Muscle of arm (tissue), 12 donors: Measurements from ENCODE around the gene SLC5A10. TPM values are rescaled to one million over a fixed set of nuclear protein-coding genes. Genes with fewer than 3 reads are reported as not detected.

Source experiments
- DNase-seq: peaks from one replicate; pipeline ENCODE4 v3.0.0-alpha.2; 2013
- polyA plus RNA-seq, 12 donors: library from polyadenylated mRNA; unstranded; fragments of 120-200 nt; gene quantifications; one replicate each; pipeline ENCODE4 v1.2.1, GENCODE V29; 2013; ENCODE audit not compliant: insufficient read length in 12 of 12

SLC5A10 gene
- polyA plus RNA-seq, 12 donors: 0.05 to 0.29 (median 0.12) TPM; not detected in 5

DNA sequence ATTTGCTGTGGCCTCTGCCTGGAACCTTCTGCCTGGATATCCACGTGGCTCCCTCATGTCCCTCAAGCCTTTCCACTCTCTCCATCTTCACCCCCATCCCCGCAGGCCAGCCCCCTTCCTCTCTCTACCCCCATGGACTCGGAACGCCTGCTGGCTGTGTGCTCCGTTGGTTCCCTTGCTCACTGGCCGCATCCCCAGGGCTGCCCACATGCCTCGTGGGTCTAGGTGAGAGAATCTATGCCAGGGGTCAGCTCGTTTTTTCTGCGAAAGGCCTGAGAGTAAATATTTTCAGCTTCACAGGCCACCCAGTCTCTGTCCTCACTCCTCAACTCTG, 12.0 kb downstream of the SLC5A10 start:
- DNase-seq: no peak

DNA sequence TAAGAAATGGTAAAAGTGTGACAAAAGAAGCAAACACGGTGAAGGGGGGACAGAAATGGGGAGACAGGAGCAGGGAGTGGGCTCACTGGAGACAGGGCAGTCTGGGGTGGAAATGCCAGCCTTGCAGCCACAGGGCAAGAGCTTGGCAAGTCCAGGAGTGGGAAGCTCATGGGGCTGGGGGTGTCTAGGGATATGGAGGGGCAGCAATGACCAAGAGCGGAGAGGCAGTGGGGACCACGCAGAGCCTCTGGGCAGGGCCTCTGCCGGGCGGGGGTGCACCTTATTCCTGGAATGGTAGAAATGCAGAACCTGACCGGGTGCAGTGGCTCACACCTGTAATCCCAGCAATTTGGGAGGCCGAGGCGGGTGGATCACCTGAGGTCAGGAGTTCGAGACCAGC, 12.6 kb downstream of the SLC5A10 start:
- DNase-seq: no peak

DNA sequence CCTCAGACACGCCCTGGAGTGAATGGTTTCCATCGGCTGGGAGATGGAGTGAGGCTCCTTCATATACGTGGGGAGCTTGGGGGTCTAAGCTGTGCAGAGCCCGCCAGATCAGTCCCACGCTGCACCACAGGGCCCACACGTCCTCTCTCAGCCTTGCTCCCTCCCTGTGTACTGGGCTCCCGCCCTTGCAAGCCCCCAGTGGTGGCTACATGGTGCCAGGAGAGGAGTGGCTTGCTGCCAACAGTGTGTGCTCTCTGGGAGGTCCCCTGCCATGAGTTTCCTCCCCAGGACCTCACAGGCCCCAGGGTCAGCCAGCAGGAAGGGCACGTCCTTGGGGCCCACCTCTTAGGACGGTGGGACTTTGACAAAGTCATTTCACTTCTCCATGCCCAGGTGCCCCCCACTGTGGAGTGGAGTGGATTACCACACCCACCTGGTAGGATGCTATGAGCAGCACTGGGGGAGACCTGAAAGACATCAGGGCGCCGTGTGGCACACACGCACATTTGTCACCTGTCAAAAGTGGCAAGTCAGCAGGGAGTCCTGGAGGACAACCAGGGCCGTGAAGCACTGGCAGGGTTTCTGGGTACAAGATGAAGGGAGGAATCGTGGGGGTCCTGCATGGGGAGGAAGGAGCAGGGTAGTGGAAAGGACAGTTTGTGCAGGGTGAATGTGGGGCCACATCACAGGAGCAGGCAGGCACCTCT, 13.7 kb downstream of the SLC5A10 start:
- no peak for DNase-seq

DNA sequence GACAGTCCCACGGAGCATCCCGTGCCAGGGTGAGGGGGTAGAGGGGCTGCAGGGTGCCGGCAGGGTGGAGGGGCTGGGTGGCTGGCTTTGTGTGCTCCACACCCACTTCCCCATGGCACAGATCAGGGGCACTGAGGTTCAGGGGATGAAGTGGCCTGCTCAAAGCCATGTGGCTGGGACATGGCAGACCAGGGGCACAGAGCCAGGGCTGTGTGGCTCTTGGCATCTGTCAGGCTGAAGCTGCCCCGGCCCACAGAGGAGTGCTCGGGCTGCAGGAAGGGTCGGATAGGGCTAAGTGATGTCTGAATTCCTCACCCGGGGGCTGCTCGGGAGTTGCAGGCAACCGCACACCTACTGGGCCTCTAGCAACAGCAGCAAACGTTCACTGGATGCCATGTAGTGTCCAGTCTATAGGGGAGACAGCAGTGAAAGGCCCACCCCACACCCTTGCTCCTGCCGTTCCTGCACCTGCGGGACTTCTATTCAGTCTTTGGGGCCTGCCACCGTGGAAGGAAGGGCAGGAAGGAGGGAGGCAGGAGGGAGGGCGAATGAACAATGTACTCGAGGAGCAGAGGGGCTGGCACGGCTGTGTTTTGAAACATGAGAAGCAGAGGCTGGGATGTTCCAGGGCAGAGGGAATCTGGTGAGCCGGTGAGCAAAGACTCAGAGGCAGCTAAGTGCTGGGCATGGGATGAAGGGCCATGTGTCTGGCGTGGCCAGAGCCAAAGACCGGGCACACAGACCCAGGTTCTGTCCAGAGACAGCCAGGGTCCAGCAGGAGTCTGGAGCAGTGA, 15.1 kb downstream of the SLC5A10 start:
- DNase-seq: no peak

DNA sequence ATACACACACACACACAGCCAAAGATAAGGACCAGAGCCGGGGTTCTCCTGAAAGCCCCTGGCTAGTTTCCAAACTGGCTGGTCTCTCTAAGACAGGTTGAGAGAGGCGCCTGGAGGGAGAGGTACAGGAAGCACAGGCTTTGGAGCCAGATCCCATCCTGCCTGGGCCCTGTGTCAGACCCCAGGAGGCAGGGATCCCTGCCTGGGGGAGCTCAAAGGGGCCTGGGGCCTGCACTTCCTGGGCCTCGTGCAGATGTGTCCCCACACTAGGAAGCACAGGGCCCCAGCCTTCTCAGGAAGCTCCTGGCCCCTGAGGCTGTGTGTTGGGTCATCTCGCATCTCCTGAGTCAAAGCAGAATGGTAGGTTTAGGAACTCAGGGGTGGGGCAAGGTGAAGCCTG, 16.0 kb downstream of the SLC5A10 start:
- DNase-seq: no peak

DNA sequence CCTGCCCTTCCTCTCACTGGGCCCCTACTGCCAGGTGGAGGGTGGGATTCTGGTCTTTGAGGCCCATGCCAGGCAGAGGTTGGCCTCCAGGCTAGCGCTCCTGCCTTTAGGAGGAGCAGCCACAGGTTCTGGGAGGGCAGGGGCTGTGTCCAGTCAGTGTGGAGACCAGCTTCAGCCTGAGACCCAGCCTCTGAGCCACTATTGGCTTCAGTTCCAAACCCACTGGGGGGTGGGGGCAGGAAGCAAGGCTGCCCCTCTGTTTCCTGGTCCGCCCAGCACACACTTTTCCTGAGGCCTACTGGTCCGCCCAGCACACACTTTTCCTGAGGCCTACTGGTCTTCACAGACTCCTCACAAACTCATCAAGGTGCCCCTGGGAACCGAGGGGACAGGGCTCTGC, 16.4 kb downstream of the SLC5A10 start:
- DNase-seq: no peak

DNA sequence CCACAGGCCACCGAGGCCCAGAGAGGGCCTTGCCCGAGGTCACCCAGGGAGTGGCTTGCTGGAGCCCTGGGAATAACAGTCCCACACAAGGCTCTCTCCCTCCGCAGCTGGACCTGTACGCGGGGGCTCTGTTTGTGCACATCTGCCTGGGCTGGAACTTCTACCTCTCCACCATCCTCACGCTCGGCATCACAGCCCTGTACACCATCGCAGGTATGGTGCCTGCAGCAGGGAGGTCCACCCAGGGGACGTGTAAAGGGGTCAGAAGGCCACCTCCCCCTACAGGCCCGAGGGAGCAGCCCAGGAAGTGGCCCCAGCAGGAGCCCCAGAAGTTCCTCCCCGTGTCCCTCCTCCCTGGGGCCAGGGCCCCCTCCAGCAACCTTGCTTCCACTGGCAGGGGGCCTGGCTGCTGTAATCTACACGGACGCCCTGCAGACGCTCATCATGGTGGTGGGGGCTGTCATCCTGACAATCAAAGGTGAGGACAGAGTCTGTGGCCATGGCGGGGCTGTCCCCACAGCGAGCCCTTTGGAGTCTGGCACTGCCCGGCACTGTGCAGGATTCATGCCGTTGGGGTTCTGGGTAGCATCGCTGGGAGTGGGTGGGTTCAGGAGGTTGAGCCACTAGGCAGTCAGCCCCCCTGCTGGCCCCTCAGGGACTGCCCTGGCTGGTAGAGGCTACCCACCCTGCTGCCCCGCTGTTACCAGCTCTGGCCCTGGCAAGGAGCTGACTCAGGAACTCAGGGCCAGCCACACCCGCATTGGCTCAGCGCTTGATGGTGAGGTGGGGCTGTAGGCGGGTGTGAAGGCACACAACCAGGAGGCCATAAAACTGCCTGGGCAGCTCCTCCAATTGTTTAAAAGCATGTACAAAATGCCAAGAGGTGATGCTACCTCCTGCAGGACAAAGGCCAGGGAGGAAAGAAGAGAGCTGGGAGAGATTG, 17.3 kb downstream of the SLC5A10 start:
- DNase-seq: no peak

DNA sequence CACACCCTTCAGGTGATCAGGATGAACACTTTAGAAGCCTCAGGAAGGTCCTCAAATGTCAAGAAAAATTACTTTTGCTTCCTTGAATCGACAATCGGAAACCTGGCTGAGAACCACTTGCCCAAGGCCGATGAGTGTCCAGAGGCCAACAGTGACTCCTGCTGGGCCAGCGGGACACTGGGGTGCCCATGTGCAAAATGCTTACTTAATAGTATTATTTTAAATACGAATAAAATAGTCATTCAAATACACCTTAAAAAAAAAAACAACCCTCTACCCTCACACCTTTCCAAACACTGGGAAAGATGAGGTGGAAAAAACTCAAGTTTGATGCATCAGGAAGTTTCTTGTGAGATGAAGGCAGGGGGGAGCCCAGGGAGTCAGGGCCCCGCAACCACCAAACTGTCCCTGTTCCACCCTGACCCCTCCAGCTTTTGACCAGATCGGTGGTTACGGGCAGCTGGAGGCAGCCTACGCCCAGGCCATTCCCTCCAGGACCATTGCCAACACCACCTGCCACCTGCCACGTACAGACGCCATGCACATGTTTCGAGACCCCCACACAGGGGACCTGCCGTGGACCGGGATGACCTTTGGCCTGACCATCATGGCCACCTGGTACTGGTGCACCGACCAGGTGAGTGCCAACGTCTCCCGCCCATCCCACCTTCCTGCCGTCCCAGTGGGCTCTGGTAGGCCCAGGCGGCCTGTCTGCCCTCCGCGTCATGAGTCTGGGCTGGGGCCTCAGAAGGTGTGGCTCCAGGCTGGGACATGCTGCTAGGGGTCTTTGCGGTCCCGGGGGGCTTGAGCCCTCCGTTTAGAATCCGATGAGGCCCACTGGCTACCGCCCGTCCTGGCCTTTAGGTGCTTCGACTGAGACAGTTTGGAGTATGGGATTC, 18.9 kb downstream of the SLC5A10 start:
- DNase-seq: no peak

DNA sequence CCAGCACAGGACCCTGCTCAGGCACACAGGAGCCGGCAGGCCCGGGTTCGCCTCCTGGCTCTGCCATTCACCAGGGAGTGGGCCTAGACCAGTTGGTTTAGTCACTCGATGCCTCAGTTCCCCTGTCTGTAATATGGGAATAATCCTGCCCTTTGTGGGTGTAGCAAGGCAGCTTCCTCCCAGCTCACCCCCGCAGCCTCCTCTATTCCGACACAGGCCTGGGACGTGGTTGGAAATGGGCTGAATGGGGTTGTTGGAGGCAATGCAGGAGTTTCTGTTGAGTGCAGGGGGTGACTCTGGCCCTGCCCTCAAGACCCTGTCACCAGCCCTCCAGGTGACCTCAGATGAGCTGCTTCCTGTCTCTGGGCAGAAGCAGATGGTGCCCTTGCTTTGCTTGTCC, 19.8 kb downstream of the SLC5A10 start:
- no peak for DNase-seq

DNA sequence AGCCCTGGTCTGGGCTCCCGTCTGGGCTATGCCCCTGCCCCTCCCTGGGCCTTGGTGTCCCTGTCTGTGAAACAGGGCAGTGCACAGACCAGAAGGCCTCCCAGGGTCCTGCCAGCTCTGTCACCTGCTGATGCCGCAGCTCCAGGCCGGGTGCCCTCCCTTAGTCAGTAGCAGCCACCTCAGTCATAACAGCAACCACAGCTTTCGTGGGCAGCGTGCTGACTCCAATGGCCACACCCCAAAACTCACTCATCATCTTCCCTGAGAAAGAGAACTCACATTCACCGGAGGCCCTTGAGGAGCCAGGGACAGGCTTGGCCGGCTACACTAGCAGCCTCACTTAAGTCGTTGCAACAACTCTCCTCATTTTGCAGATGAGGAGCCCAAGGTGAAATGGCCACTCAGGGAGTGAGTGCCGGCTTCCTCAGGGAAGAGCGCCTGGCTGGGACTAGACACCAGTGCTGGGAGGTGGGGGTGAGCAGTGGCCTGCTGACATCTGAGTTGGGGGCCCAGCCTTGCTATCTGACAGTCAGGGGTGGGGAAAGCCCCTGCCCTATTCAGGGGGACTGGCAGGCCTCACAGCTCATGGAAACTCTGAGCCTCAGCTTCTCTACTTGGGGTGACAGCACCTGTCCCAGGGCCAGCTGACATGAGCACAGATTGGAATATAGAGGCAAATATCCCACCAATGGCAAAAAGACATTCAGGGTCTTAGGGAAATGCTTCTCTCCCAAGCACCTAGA, 22.6 kb downstream of the SLC5A10 start:
- DNase-seq: no peak

DNA sequence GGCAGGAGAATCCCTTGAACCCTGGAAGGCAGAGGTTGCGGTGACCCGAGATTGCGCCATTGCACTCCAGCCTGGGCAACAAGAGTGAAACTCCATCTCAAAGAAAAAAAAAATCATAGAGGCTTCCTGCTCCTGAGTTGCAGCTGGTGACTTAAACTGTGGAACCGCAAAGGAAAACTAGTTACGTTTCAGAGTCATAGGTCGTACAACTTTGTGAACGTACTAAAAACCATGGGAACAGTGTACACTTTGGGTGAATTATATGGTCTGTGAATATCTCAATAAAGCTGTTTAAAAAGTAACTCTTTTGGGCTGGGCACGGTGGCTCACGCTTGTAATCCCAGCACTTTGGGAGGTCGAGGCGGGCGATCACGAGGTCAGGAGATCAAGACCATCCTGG, 23.6 kb downstream of the SLC5A10 start:
- no peak for DNase-seq

DNA sequence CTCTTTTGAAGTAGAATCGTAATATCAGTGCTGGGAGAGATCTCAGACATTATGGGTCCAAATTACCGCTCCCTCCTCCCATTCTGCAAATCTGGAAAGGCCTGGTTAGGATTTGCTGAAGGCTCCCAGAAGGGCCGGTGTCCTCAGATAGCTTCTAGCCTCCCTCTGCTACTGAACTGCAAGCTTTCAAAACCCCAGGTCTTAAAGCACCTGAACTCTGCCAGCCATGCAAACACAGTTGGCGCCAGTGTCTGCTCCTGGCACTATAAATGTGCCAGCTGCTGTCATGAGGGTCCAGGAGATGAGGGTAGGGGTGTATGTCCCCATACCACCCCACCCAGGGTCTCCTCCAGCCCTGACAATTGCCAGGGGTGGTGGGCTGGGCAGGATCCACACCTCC, 24.2 kb downstream of the SLC5A10 start:
- DNase-seq: no peak

DNA sequence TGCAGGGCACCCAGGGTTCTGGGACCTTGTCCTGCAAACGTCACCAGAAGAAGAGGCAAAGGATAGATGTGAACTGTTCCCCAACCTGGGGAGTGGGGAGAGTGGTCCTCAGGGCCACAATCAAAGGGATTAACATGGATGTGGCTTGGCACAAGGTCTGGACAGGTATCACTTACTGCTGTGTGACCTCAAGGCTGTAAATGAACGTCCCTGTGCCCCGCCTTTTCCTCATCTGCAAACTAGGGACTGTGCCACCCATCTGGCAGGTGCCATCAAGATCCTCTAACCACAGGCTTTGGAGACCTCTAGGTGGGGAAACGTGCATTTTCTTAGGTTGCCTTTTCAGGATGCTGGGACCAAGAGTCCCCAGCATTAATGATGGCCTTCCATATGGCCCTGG, 25.1 kb downstream of the SLC5A10 start:
- DNase-seq: no peak

DNA sequence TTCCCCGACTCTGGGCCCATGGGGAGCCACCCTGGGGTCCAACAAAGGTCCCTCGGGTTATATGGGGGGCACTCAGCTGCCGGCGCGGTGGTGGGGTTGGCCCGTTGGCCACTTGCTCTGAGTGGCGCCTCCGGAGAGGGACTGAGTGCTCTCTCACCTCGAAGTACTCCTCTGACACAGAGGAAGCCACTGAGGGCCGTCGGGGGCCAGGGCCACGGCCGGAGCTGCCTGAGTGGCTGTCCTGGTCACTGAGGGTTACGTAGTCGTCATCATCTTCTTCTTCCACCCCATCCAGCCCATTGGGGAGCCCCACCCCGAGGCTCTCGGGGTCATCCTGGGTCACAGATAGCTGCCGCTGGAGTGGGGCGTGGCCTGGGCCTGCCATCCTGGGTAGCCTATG, 25.7 kb downstream of the SLC5A10 start:
- DNase-seq: no peak

DNA sequence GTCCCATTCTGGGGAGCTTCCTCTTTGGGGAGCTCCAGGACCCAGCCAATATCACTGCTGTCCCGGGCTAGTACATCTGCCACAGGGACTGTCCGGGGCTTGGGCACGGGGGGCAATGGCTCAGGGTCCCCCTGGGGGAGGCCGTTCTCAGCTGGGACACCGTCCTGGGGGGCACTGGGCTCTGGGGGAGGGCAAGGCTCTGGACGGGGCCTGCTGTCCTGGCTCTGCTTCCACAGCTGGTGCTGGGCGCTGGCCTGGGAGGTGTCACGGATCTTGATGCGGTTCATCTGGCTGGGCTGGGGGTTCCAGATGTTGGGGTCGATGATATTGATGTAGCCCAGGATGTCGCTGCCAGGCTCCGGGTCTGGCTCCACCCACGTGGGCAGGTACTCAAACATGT, 26.1 kb downstream of the SLC5A10 start:
- no peak for DNase-seq

DNA sequence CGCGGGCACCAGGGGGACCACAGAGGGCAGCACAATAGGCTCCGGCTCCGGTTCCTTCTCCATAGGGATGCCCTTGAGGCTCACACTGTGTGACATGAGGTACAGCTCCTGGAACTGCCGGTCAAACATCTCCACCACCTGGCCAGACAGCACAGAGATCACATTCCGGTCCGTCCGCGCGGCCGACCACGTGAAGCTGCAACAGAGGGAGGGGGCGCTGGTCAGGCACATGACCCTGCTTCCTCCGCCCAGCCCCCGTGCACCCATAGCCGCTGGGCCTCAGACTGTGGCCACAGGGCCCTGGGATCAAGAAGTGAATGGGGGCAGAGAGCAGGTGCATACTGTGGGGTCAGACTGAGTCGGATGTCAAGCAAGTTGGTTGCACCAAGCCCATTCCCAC, 26.7 kb downstream of the SLC5A10 start:
- DNase-seq: no peak

DNA sequence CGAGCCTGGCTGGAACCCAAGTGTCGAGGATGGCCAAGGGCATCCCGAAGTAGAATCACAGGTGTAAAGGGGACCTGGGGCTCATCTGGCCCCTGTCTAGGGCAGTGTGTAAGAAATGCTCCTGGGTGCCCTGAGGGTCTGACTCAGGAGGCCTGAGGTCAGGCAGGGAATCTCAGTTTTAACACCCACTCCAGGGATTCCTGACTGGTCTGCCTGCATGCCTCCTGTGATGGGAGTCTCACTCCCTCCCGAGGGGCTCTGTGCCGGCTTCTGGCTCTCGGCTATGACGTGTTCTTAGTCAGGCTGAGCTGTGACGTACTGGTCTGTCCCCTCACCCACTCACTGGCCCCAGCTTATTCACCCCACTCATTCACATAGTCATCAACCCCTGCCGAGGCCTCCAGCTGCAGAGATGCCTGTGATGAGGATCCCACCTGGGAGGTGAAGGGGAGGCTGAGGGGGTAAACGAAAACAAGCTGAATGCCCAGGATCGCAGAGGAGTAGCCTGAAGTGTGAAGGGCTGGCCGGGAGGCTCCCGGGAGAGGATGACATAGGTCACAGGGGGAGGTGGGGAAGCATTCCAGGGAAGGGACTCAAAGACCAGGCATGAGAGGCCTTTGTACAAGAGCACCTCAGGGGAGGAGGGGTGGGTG, 28.8 kb downstream of the SLC5A10 start:
- DNase-seq: no peak

DNA sequence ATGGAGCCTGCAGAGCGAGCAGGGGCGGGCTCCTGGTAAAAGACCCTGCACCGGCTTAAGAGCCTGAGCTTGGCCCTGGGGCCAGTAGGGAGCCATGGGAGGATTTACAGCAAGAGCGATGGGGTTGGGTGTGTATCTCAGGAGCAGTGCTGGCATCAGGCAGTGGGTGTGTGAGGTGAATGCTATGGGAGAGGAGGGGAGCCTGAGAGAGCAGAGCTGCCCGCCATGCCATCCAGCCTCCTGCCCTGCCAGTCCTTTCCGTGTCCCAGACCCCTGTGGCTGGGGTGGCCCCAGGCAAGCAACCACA, 29.3 kb downstream of the SLC5A10 start:
- DNase-seq: no peak

DNA sequence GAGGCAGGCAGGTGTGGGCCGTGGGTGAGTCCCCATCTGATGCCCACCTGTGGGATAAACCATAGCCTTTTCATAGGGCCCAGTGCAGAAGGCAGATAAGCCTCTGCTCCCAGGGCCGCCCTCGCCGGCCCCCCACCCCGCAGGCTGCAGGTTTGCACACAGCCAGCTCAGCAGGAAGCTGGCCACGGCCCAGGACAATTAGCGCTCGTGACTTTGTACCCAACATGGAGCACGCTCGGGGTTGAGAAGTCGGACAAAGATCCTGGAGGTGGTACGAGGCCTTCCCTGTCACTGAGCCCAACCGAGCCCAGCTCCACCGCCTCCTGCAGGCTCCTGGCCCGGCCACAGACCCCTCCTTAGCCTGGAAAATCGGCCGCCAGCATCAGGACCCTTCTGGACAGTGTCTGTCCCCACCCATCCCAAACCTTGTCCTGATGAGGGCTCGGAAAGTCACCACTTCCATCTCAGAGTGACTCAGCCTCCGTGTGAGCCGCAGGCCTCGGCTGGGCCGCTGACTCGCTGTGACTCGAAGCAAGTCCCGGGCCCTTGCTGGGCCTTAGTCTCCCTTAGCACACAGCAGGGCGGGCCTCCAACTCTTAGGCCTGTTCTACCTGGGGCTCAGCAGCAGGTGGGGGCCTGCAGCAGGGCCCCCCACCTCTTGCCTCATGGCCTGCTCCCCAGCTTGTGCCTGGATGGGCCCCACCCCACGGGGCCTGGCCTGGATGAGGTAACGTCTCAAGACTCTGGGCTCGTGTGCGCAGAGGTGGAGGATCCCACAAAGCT, 29.9 kb downstream of the SLC5A10 start:
- DNase-seq: no peak
